ENCODE measurements around the gene PEX16. TPM values are rescaled to one million over a fixed set of nuclear protein-coding genes. Genes with fewer than 3 reads are reported as not detected.
A peak's percentile ranks its signal among the peaks of the same experiment; 100 is the strongest.

The PEX16 gene
- total and polyA plus RNA-seq, 9 of the 15 experiments (the other 6 are each of a cell fraction or from before 2014, with no cell fraction given): 1.5 to 43.9 (median 14.6) TPM

DNA sequence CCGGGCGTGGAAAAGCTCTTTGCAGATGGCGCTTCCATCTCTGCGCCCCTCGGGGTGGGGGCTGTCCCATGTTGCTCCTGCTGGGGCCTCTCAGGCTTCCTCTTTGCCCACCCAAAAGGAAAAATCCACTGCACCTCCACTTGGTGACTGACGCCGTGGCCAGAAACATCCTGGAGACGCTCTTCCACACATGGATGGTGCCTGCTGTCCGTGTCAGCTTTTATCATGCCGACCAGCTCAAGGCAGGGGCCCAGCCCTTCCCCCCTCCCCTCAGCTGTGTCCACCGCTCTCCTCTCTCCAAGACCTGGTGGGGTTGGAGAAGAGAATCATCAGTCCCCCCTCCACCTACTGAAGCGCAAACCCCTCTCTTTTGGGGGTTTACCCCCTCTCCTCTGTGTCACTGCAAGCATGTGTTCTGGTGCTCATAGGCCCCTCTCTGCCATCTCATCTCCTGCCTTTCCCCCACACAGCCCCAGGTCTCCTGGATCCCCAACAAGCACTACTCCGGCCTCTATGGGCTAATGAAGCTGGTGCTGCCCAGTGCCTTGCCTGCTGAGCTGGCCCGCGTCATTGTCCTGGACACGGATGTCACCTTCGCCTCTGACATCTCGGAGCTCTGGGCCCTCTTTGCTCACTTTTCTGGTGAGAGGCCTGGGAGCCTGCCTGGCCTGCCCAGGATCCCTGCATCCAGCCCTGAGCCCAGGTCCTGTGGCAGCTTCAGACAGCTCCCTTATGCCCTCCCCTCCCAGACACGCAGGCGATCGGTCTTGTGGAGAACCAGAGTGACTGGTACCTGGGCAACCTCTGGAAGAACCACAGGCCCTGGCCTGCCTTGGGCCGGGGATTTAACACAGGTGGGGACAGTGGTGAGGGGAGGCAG is 6.6 kb upstream of the PEX16 start (continued):
- 0 out of 2 replicates have a peak, but pooled peaks have one; percentile 35 for TF ChIP-seq ZBTB33 (CRISPR knock-in tag; IDR thresholded peaks at IDR 0.05)

- WGBS (ENCODE audit: insufficient coverage, low coverage, missing lambda C conversion rate): 3% methylated on average over 19 of the region's 73 CpGs
- no TSS peak for BruUV-seq (replicated peaks)
- ChIA-PET POLR2A (interaction anchor here (1.1 to 1.4 kb wide), 3 partner anchors 9 to 21 kb away, joined by 3 to 5 read pairs (median 4); no protein-coding TSS in a partner anchor), CTCF (ENCODE audit: low intra/inter-chr PET ratio) (no interaction called here)
- peak; percentile 80 for ATAC-seq
- H3K9me3 ChIP-seq (replicated peaks; ENCODE audit: control insufficient read depth, insufficient read depth, low read depth, low read length): no peaks in the 10 kb centered on the region
- H3K27ac ChIP-seq (ENCODE audit: extremely low read depth, low read depth, low read length): no peak within 1 kb of the TSS; the same call in 2 of the 3 replicates
- in situ Hi-C loops (cut with MboI): no loop called here
- peaks cover 5% of the 10 kb centered on the region for H3K79me2 ChIP-seq (ENCODE audit: control insufficient read depth, insufficient read depth, low read length)
- peak within 1 kb of the TSS; percentile 79 for H2AFZ ChIP-seq (ENCODE audit: low read depth, low read length)
- H3K4me3 ChIP-seq: peak within 1 kb of the TSS; percentile 52
- peaks cover 8 to 57% of the 10 kb centered on the region in 2 experiments for H3K4me1 ChIP-seq (replicated peaks in 1 of 2; ENCODE audit: control insufficient read depth in 2 of 2, insufficient read depth in 2 of 2, low read length in 2 of 2)
- peaks cover 4% of the 10 kb centered on the region; the same call in 1 of the 3 replicates for H3K36me3 ChIP-seq (ENCODE audit: control insufficient read depth, insufficient read depth, low read length)
- peak; percentile 82 to 93 (median 92) for DNase-seq (ENCODE audit: extremely low read depth in 1 of 4, low spot score in 3 of 4)
- no peak for FAIRE-seq
- H3K4me2 ChIP-seq (ENCODE audit: insufficient read depth, low read length): peak within 1 kb of the TSS; percentile 63
- H3K27me3 ChIP-seq (ENCODE audit: control insufficient read depth in 2 of 2, insufficient read depth in 2 of 2, low read length in 2 of 2): no peaks in the 10 kb centered on the region
- H4K20me1 ChIP-seq (replicated peaks; ENCODE audit: control insufficient read depth, insufficient read depth, low read length): no peaks in the 10 kb centered on the region; the same call in 1 of the 2 replicates
- no peaks in the 10 kb centered on the region for H3K9me1 ChIP-seq (ENCODE audit: control insufficient read depth, insufficient read depth, low read length)
- peak within 1 kb of the TSS; percentile 36 to 89; a peak in 3 of 4 replicates for H3K9ac ChIP-seq (ENCODE audit: insufficient read depth in 1 of 2, low read depth in 2 of 2, low read length in 2 of 2)
- intact Hi-C loops (cut with micrococcal nuclease): no loop called here
- TF ChIP-seq CBFB (CRISPR knock-in tag; IDR thresholded peaks at IDR 0.05) (no peak), ELK1 (CRISPR knock-in tag; IDR thresholded peaks at IDR 0.05) (no peak), TGIF2 (CRISPR knock-in tag; IDR thresholded peaks at IDR 0.05) (0 out of 2 replicates have a peak, but pooled peaks have one; percentile 5)
Measured at GRCh38 chr11:45922425-45923082, 4.9 kb upstream of the PEX16 start, which contains the start of gene LARGE2. Gene LARGE2 (plus strand): TSS chr11:45922656. CDS start chr11:45922883, 227 bp downstream.

Data from K562 (cell line).